GM20000 (cell line): ENCODE measurements around the gene CLOCK.

Source experiments
- DNase-seq: peaks from one replicate; pipeline ENCODE4 v3.0.0; 2012; ENCODE audit warnings: low spot score
- CTCF ChIP-seq: IDR thresholded peaks from 2 replicates; pipeline ENCODE4 v1.5.1; 2012; ENCODE audit warnings: mild to moderate bottlenecking, control low read depth; ENCODE audit errors: extremely low read depth, missing control alignments

Gene CLOCK

GRCh38 chr4:55503169-55503568 is 43.5 kb downstream of the CLOCK start:
- no peak for TF ChIP-seq CTCF
- DNase-seq, result no peak

GRCh38 chr4:55500072-55500471 is 46.6 kb downstream of the CLOCK start:
- TF ChIP-seq CTCF, result no peak
- DNase-seq, result no peak

GRCh38 chr4:55499495-55499894 is 47.2 kb downstream of the CLOCK start:
- no peak for TF ChIP-seq CTCF
- DNase-seq, result no peak

GRCh38 chr4:55498051-55498450 is 48.7 kb downstream of the CLOCK start:
- no peak for TF ChIP-seq CTCF
- no peak for DNase-seq

GRCh38 chr4:55491486-55491885 is 55.2 kb downstream of the CLOCK start:
- TF ChIP-seq CTCF, result no peak
- DNase-seq, result no peak

- no peak for TF ChIP-seq CTCF
- DNase-seq, result no peak
Measured at GRCh38 chr4:55488716-55489115, 58.0 kb downstream of the CLOCK start.

- no peak for DNase-seq
- TF ChIP-seq CTCF, result no peak
Measured at GRCh38 chr4:55485821-55486220, 60.9 kb downstream of the CLOCK start.
